WTC11 (cell line): ENCODE measurements around the gene FGFR3. TPM values are rescaled to one million over a fixed set of nuclear protein-coding genes. Genes with fewer than 3 reads are reported as not detected.

Source experiments
- ATAC-seq: fragments of 200-7000 bp; cut with Tn5 transposase; 2 replicates; pipeline ENCODE4 v1.10.0; 2021; ENCODE audit warnings: mild to moderate bottlenecking, moderate library complexity
- CTCF ChIA-PET: fragments of 300-600 bp; sonication (Branson Sonifier 250); formaldehyde crosslinking; loops from one replicate; lab custom pipeline; 2021; ENCODE audit warnings: antibody characterized with exemption; lab: Charles Lee
- POLR2A ChIA-PET: fragments of 350-600 bp; sonication (Branson Sonifier 250); formaldehyde crosslinking; loops from one replicate; lab custom pipeline; 2021; ENCODE audit warnings: antibody characterized with exemption; lab: Charles Lee
- DNase-seq: peaks from one replicate; pipeline ENCODE4 v3.0.0; 2021; ENCODE audit warnings: low spot score
- H3K27ac Mint-ChIP-seq: 2 replicates; pipeline ENCODE4 v1.8.0; 2021; ENCODE audit warnings: mixed read lengths
- H3K27me3 Mint-ChIP-seq: 2 replicates; pipeline ENCODE4 v1.8.0; 2021; ENCODE audit warnings: low read depth, mild to moderate bottlenecking, moderate library complexity, mixed read lengths
- H3K36me3 Mint-ChIP-seq: 2 replicates; pipeline ENCODE4 v1.8.0; 2021; ENCODE audit warnings: mixed read lengths
- H3K4me1 Mint-ChIP-seq: 2 replicates; pipeline ENCODE4 v1.8.0; 2022; ENCODE audit warnings: mixed read lengths
- H3K4me3 Mint-ChIP-seq: 2 replicates; pipeline ENCODE4 v1.8.0; 2021; ENCODE audit warnings: mild to moderate bottlenecking, moderate library complexity, mixed read lengths
- H3K9me3 Mint-ChIP-seq: 2 replicates; pipeline ENCODE4 v1.8.0; 2021; ENCODE audit warnings: mixed read lengths
- ARID4B ChIP-seq: sonication (generic); formaldehyde crosslinking; IDR thresholded peaks from 2 replicates; pipeline ENCODE4 v1.8.0; 2023; ENCODE audit warnings: missing genetic modification reagents, mild to moderate bottlenecking, borderline replicate concordance
- ATF6 ChIP-seq: sonication (generic); formaldehyde crosslinking; IDR thresholded peaks from 2 replicates; pipeline ENCODE4 v1.8.1; 2023; ENCODE audit warnings: mild to moderate bottlenecking, missing genetic modification reagents
- ELF4 ChIP-seq: sonication (generic); formaldehyde crosslinking; IDR thresholded peaks from 2 replicates; pipeline ENCODE4 v1.8.1; 2022; ENCODE audit warnings: low read depth, mild to moderate bottlenecking, moderate library complexity, missing genetic modification reagents
- ERG ChIP-seq: fragments of 250-450 bp; sonication (Bioruptor Pico); IDR thresholded peaks from 2 replicates; pipeline ENCODE4 v1.8.0; 2021; ENCODE audit warnings: mild to moderate bottlenecking
- HMGA2 ChIP-seq: fragments of 250-450 bp; sonication (Bioruptor Pico); IDR thresholded peaks from 2 replicates; pipeline ENCODE4 v1.4.0; 2021; ENCODE audit warnings: mild to moderate bottlenecking, moderate library complexity
- HMGXB4 ChIP-seq: sonication (generic); formaldehyde crosslinking; IDR thresholded peaks from 2 replicates; pipeline ENCODE4 v1.8.1; 2023; ENCODE audit warnings: mild to moderate bottlenecking, moderate library complexity, missing genetic modification reagents
- JUN ChIP-seq: sonication (generic); formaldehyde crosslinking; IDR thresholded peaks from 2 replicates; pipeline ENCODE4 v1.8.0; 2023; ENCODE audit warnings: mild to moderate bottlenecking, missing genetic modification reagents
- NFATC4 ChIP-seq: fragments of 250-450 bp; sonication (Bioruptor Pico); IDR thresholded peaks from 2 replicates; pipeline ENCODE4 v1.9.0; 2021; ENCODE audit warnings: mild to moderate bottlenecking
- NR1H2 ChIP-seq: sonication (generic); formaldehyde crosslinking; IDR thresholded peaks from 2 replicates; pipeline ENCODE4 v1.9.0; 2021; ENCODE audit warnings: mild to moderate bottlenecking, moderate library complexity, missing genetic modification reagents
- SMAD3 ChIP-seq: sonication (generic); formaldehyde crosslinking; IDR thresholded peaks from 2 replicates; pipeline ENCODE4 v1.8.0; 2022; ENCODE audit warnings: missing genetic modification reagents, mild to moderate bottlenecking, borderline replicate concordance
- TEAD1 ChIP-seq: sonication (generic); formaldehyde crosslinking; IDR thresholded peaks from 2 replicates; pipeline ENCODE4 v1.8.0; 2022; ENCODE audit warnings: mild to moderate bottlenecking, missing genetic modification reagents
- TP53 ChIP-seq: sonication (generic); formaldehyde crosslinking; IDR thresholded peaks from 2 replicates; pipeline ENCODE4 v1.8.1; 2023; ENCODE audit warnings: mild to moderate bottlenecking, missing genetic modification reagents
- ZNF138 ChIP-seq: sonication (generic); formaldehyde crosslinking; conservative IDR thresholded peaks from 2 replicates; pipeline ENCODE4 v1.8.1; 2022; ENCODE audit warnings: mild to moderate bottlenecking, moderate library complexity, missing genetic modification reagents
- ZNF219 ChIP-seq: sonication (generic); formaldehyde crosslinking; IDR thresholded peaks from 2 replicates; pipeline ENCODE4 v1.8.0; 2023; ENCODE audit warnings: missing genetic modification reagents, mild to moderate bottlenecking, borderline replicate concordance
- ZNF232 ChIP-seq: sonication (generic); formaldehyde crosslinking; IDR thresholded peaks from 2 replicates; pipeline ENCODE4 v1.8.0; 2022; ENCODE audit warnings: mild to moderate bottlenecking, missing genetic modification reagents
- ZNF416 ChIP-seq: fragments of 250-450 bp; sonication (Bioruptor Pico); IDR thresholded peaks from 2 replicates; pipeline ENCODE4 v1.9.0; 2021; ENCODE audit warnings: mild to moderate bottlenecking, inconsistent platforms
- ZNF423 ChIP-seq: fragments of 250-450 bp; sonication (Bioruptor Pico); IDR thresholded peaks from 2 replicates; pipeline ENCODE4 v2.1.2; 2022; ENCODE audit warnings: mild to moderate bottlenecking, moderate library complexity
- total RNA-seq: library from RNA; stranded (reverse); gene quantifications from 3 replicates; pipeline ENCODE4 v1.2.3, GENCODE V29; 2021
- TF ChIP-seq, protein P1 (sequence below): sonication (generic); formaldehyde crosslinking; IDR thresholded peaks from 2 replicates; pipeline ENCODE4 v1.8.0; 2023; ENCODE audit warnings: mild to moderate bottlenecking, missing genetic modification reagents
- TF ChIP-seq, protein P2 (sequence below): sonication (generic); formaldehyde crosslinking; conservative IDR thresholded peaks from 2 replicates; pipeline ENCODE4 v1.8.1; 2022; ENCODE audit warnings: mild to moderate bottlenecking, missing genetic modification reagents

FGFR3 gene
- total RNA-seq, 1 experiment from 2014 or later: 19.9 TPM

GRCh38 chr4:1765409-1766072 lies 27.6 kb upstream of the FGFR3 start (continued):
- no peak for TF ChIP-seq ZNF219

DNA sequence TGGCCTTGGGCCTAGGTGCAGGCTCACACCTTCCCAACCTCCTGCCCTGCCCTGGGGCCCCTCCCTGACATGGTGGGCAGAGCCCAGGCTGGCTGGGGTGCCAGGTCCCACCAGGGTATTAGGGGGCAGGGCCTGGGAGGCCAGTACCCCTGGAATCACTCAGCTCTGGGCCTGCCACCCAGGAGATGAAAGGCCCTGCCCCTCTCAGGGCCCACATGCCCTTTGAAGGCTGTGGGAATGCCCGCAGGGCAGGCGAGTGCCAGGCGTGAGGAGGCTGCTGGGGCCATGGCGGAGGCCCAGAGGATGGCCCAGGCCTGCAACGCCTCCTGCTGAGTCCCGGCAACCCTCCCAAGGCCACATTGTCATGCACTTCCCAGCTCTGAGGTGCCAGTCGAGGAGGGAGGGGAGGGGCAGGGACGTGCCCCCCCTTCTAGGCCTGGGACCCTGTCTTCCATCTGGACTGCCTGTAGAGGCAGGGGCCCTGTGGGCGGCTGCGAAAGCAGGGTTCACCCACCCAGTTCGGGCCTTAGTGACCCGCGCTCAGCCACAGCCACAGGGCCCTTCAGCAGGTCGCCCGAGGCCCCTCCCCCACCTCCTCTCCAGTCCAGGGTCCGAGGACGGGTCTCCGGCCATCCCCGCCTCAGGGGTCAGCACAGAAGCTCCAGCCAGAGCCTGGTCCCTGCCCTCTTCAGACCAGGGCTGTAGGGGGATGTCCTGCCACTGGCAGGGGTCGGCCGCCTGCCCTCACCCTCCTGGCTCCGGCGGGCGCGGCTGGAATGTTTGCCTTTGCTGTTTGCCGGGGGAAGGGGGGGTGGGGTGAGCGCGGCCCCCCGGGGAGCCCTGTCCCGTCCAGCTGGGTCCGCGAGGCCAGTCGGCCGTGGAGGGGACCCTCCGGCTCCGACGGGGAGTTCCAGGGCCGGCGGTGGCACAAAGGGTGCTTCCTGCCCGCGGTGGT lies 26.7 kb upstream of the FGFR3 start:
- no peak overlapping the region for H3K27ac Mint-ChIP-seq
- peak; percentile 4; the same call in 1 of the 2 replicates for ATAC-seq
- TF ChIP-seq TP53 (CRISPR knock-in tag) (no peak), TEAD1 (no peak), ERG (CRISPR knock-in tag) (no peak), SMAD3 (CRISPR knock-in tag) (no peak), HMGA2 (CRISPR knock-in tag) (no peak), JUN (CRISPR knock-in tag) (no peak), ZNF219 (0 out of 2 replicates have a peak, but pooled peaks have one; percentile 56), ARID4B (CRISPR knock-in tag) (peak; percentile 51; the same call in 1 of the 2 replicates), ZNF138 (CRISPR knock-in tag) (no peak), ATF6 (CRISPR knock-in tag) (no peak), ZNF416 (CRISPR knock-in tag) (no peak), ELF4 (CRISPR knock-in tag) (no peak), ZNF232 (CRISPR knock-in tag) (no peak), NR1H2 (CRISPR knock-in tag) (no peak), HMGXB4 (CRISPR knock-in tag) (no peak), NFATC4 (CRISPR knock-in tag) (no peak), ZNF423 (CRISPR knock-in tag) (peak; percentile 76)
- TF ChIP-seq, protein P1, sequence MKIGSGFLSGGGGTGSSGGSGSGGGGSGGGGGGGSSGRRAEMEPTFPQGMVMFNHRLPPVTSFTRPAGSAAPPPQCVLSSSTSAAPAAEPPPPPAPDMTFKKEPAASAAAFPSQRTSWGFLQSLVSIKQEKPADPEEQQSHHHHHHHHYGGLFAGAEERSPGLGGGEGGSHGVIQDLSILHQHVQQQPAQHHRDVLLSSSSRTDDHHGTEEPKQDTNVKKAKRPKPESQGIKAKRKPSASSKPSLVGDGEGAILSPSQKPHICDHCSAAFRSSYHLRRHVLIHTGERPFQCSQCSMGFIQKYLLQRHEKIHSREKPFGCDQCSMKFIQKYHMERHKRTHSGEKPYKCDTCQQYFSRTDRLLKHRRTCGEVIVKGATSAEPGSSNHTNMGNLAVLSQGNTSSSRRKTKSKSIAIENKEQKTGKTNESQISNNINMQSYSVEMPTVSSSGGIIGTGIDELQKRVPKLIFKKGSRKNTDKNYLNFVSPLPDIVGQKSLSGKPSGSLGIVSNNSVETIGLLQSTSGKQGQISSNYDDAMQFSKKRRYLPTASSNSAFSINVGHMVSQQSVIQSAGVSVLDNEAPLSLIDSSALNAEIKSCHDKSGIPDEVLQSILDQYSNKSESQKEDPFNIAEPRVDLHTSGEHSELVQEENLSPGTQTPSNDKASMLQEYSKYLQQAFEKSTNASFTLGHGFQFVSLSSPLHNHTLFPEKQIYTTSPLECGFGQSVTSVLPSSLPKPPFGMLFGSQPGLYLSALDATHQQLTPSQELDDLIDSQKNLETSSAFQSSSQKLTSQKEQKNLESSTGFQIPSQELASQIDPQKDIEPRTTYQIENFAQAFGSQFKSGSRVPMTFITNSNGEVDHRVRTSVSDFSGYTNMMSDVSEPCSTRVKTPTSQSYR (CRISPR knock-in tag): 0 out of 2 replicates have a peak, but pooled peaks have one; percentile 18
- TF ChIP-seq, protein P2, sequence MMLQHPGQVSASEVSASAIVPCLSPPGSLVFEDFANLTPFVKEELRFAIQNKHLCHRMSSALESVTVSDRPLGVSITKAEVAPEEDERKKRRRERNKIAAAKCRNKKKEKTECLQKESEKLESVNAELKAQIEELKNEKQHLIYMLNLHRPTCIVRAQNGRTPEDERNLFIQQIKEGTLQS (CRISPR knock-in tag): no peak
- H3K9me3 Mint-ChIP-seq: no peaks in the 10 kb centered on the region
- POLR2A ChIA-PET: interaction anchor here (1.5 to 2.8 kb wide), 2 partner anchors 10 to 27 kb away, joined by 4 to 12 read pairs; partner anchors contain the start of gene FGFR3
- DNase-seq: peak; percentile 39
- peaks cover 13% of the 10 kb centered on the region for H3K4me1 Mint-ChIP-seq
- no peaks in the 10 kb centered on the region for H3K36me3 Mint-ChIP-seq
- CTCF ChIA-PET: interaction anchor here (0.8 to 5.7 kb wide), 8 partner anchors 13 to 45 kb away, joined by 3 to 88 read pairs (median 26); partner anchors contain the start of genes FGFR3, TACC3 and TMEM129
- H3K27me3 Mint-ChIP-seq: peaks cover 4% of the 10 kb centered on the region
- no peak overlapping the region; the same call in 1 of the 2 replicates for H3K4me3 Mint-ChIP-seq
